ENCODE data around the gene ADAMTS13. TPM values are rescaled to one million over a fixed set of nuclear protein-coding genes. Genes with fewer than 3 reads are reported as not detected.

The ADAMTS13 gene
- total RNA-seq, 2 experiments from 2014 or later = 2.3 to 3.0 TPM

DNA sequence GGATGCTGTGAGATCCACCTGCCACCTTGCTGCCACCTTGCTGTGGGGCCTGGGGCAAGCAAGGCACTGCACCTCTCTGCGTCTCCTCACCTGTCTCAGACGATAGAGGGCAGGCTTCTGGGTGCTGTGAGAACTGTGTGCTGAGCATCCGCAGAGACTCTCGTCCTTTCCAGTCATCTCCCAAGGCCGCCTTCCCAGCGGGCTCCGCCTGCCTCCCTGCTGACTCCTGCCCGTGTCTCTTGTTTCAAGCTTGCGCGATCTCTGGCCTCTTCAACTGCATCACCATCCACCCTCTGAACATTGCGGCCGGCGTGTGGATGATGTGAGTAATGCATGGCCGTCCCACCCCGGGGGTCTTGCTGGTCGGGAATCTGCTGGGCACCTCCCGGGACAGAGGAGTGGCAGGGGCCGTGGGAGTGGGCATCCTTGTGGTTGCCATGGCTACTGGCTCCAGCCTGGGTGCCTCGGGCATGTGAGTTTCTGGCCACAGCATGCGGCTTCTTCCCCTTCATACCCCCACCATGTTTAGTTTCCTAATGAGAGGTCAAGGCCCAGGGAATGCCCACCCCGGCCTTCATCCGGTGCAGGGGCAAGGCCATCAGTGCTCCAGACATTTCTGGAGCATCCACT is 41.2 kb downstream of the ADAMTS13 start:
- CTCF ChIA-PET = interaction anchor here (1.3 kb wide), 1 partner anchor 13 kb away, joined by 4 read pairs; no protein-coding TSS in a partner anchor

DNA sequence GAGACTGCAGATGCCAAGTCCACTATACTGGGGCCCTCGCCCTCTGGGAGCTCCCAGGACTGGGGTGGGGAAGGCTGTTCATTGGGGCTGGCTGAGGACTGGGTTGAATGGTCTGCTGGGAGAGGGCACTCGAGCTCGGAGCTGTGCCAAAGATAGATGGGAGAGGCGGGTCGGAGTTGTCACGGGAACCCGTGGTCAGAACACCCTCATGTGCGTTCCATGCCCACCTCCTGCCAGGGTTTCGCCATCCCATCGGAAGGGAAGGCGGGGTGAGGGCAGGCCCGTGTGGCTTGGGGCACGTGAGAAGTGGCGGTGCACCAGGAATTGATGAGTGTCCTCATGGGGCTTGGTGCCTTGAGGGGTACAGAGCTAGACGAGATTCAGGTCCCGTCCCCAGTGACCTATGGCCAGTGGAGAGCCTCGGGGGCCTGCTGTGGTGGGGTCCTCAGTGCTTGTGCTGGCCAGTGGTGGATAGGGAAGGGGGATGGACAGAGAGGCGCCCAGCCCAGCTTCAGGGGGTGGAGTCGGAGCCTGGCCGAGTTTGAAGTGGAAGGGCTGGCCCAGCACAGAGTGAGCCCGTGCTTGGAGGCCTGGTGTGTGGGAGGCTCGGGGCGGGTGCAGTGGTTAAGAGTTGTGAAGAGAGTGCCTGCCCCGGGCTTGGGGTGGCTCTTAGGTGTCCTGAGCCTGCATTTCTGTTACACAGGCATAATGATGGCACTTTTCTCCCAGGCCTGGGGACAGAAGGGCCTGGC is 41.9 kb downstream of the ADAMTS13 start:
- H3K4me1 Mint-ChIP-seq = peaks cover 2% of the 10 kb centered on the region
- H3K27me3 Mint-ChIP-seq = peaks cover 6% of the 10 kb centered on the region
- H3K36me3 Mint-ChIP-seq (ENCODE audit: low read depth) = no peaks in the 10 kb centered on the region
- H3K27ac Mint-ChIP-seq = no peak overlapping the region
- ChIA-PET POLR2A (no interaction called here), CTCF (no interaction called here)
- H3K9me3 Mint-ChIP-seq = no peaks in the 10 kb centered on the region
- DNase-seq = no peak
- no peak overlapping the region for H3K4me3 Mint-ChIP-seq

More for the DNA sequence above, 41.2 kb downstream of the ADAMTS13 start:
- Mint-ChIP-seq H3K27ac (no peak overlapping the region), H3K27me3 (peaks cover 6% of the 10 kb centered on the region), H3K9me3 (no peaks in the 10 kb centered on the region), H3K4me1 (peaks cover 2% of the 10 kb centered on the region), H3K4me3 (no peak overlapping the region), H3K36me3 (ENCODE audit: low read depth) (no peaks in the 10 kb centered on the region)
- no peak for DNase-seq
- POLR2A ChIA-PET = no interaction called here

DNA sequence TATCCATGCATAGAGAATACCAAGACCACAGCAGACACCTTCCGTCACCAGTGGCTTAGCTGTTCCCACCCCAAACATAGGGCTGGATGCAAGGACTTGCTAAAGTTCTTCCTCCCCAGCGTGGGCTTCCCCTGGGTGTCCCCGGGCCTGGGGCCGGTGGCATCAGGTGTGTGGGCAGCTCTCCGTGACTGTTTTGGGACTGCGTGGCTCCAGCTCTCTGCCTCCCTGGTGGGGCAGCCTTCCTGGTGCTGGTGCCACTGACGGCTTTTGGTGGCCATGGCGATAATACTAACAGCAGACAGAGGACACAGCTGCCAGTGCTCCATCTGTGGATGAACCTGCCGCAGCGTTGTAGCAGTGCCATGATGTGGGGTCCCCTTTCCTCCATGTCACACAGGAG is 42.5 kb downstream of the ADAMTS13 start:
- no peaks in the 10 kb centered on the region for H3K36me3 Mint-ChIP-seq (ENCODE audit: low read depth)
- H3K27me3 Mint-ChIP-seq = peaks cover 6% of the 10 kb centered on the region
- H3K27ac Mint-ChIP-seq = no peak overlapping the region
- H3K4me3 Mint-ChIP-seq = no peak overlapping the region
- ChIA-PET CTCF (no interaction called here), POLR2A (no interaction called here)
- DNase-seq = no peak
- H3K9me3 Mint-ChIP-seq = no peaks in the 10 kb centered on the region
- H3K4me1 Mint-ChIP-seq = peaks cover 2% of the 10 kb centered on the region

DNA sequence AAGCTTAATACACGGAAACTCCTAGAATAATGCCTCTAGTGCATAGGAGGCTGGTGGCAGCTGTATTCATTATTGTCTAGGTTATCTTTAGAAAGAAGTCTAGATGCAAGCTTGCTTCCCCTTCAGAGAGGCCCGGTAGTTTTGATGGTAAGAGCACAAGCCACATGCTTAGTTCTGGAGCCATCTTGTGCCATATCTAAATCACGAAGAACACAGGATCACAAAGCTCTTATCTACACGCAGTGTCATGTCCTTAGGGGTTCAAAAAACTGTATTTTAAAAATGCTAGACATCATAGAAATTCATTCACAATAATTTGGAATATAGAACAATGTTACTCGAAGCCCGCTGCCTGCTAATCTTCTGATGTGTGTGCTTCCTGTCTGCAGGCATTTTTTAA is 43.8 kb downstream of the ADAMTS13 start:
- no peak overlapping the region for H3K27ac Mint-ChIP-seq
- no peaks in the 10 kb centered on the region for H3K9me3 Mint-ChIP-seq
- POLR2A ChIA-PET = no interaction called here
- H3K4me1 Mint-ChIP-seq = no peaks in the 10 kb centered on the region
- peaks cover 6% of the 10 kb centered on the region for H3K27me3 Mint-ChIP-seq
- no peaks in the 10 kb centered on the region for H3K36me3 Mint-ChIP-seq (ENCODE audit: low read depth)
- H3K4me3 Mint-ChIP-seq = no peak overlapping the region
- CTCF ChIA-PET = no interaction called here
- no peak for DNase-seq

DNA sequence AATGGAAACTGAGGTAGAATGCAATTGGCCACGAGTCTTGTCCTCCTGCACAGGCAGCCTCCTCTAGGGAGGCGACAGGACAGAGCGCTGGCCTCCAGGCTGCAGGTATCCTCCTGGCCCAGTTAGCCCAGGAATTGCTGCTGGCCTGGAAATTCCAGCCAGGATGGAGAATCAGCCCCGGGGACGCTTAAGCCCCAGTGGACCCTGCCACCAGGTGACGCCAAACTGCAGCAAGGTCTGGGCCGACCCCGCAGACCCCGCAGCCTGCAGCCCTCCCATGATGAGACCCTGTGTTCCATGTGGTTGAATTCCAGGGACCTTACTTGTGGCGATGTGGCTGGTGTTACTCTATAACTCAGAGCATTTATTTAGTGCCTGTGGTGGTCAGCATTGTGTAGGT is 44.9 kb downstream of the ADAMTS13 start:
- no peak overlapping the region for H3K27ac Mint-ChIP-seq
- H3K9me3 Mint-ChIP-seq = no peaks in the 10 kb centered on the region
- H3K36me3 Mint-ChIP-seq (ENCODE audit: low read depth) = no peaks in the 10 kb centered on the region
- H3K4me3 Mint-ChIP-seq = no peak overlapping the region
- ChIA-PET POLR2A (no interaction called here), CTCF (interaction anchor here (1.2 to 1.4 kb wide), 2 partner anchors 15 to 24 kb away, joined by 3 read pairs; no protein-coding TSS in a partner anchor)
- no peak for DNase-seq
- H3K4me1 Mint-ChIP-seq = no peaks in the 10 kb centered on the region
- H3K27me3 Mint-ChIP-seq = no peaks in the 10 kb centered on the region

DNA sequence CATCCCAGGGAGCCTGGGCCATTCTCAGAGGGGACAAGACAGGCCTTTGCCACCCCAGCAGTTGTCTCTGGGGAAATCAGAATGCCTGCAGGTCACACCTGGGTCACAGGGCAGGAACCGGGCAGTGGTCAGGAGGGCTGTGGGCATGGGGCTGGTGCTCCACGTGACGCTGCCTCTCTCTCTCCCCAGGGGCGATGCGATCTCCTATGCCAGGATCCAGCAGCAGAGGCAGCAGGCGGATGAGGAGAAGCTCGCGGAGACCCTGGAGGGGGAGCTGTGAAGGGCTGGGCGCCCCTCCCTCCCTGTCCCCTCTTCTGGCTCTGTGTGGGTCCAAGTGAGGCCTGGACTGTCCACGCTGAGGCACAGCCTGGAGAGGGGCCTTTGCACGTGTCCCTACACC is 46.2 kb downstream of the ADAMTS13 start:
- no peaks in the 10 kb centered on the region for H3K36me3 Mint-ChIP-seq (ENCODE audit: low read depth)
- no peaks in the 10 kb centered on the region for H3K9me3 Mint-ChIP-seq
- ChIA-PET POLR2A (no interaction called here), CTCF (interaction anchor here (0.6 to 1.4 kb wide), 3 partner anchors 14 to 562 kb away, joined by 3 read pairs; no protein-coding TSS in a partner anchor)
- H3K4me1 Mint-ChIP-seq = no peaks in the 10 kb centered on the region
- no peak overlapping the region for H3K4me3 Mint-ChIP-seq
- DNase-seq = no peak
- H3K27ac Mint-ChIP-seq = no peak overlapping the region
- H3K27me3 Mint-ChIP-seq = no peaks in the 10 kb centered on the region

DNA sequence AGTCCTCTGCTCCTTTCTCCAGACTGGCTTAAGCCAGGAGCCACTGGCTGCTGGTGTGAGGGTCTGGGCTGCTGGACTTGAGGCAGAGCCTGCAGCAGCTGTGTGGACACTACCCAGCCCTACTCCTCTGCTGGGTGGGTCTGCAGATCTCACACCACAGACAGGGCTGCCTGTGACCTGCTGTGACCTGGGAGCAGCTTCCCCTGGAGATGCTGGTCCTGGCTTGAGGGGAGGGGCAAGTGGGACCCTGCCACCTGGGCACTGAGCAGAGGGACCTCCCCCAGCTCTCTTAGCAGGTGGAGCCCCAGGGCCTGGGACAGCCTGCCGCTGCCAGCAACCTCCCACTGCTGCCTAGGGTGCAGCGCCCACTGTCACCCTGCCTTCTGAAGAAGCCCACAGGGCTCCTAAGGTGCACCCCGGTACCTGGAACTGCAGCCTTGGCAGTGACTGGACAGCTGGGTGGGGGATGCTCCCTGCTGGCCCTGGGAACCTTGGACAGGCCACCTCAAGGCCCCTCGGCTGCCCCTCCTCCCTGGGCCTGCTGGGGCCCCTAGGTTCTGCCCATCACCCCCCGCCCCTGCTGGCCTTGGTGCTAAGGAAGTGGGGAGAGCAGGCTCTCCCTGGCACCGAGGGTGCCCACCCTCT is 46.7 kb downstream of the ADAMTS13 start:
- H3K4me3 Mint-ChIP-seq = no peak overlapping the region
- H3K9me3 Mint-ChIP-seq = no peaks in the 10 kb centered on the region
- no peaks in the 10 kb centered on the region for H3K27me3 Mint-ChIP-seq
- POLR2A ChIA-PET = no interaction called here
- no peak for DNase-seq
- H3K27ac Mint-ChIP-seq = no peak overlapping the region
- no peaks in the 10 kb centered on the region for H3K36me3 Mint-ChIP-seq (ENCODE audit: low read depth)
- CTCF ChIA-PET = interaction anchor here (0.6 kb wide), 1 partner anchor 561 kb away, joined by 3 read pairs; no protein-coding TSS in a partner anchor
- H3K4me1 Mint-ChIP-seq = peaks cover under 1% of the 10 kb centered on the region

DNA sequence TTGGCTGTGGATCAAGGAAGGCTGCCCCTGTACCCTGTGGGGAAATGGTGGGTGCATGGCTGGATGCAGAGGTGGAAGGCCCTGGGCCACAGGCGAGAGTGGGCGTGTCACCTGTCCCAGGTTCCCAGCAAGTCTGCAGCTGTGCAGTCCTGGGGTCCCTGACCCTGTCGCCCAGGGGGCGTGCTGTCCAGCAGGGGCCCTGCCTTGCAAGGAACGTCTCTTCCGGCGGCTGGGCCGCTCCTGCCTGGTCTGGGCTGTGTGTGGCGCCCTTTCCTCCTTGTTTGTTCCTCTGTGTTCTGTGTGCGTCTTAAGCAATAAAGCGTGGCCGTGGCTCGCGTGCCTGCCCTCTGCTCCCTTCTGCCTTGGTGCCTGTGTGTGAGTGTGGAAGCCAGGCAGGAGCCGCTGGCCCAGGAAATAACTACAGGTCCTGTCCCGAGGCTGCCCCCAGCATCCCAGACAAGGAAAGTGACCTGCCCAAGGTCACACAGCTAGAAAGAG is 48.3 kb downstream of the ADAMTS13 start:
- CTCF ChIA-PET = no interaction called here
- H3K4me1 Mint-ChIP-seq = peaks cover 5% of the 10 kb centered on the region
- POLR2A ChIA-PET = no interaction called here
- DNase-seq = no peak
- H3K36me3 Mint-ChIP-seq (ENCODE audit: low read depth) = no peaks in the 10 kb centered on the region
- no peak overlapping the region for H3K4me3 Mint-ChIP-seq
- H3K27me3 Mint-ChIP-seq = no peaks in the 10 kb centered on the region
- H3K9me3 Mint-ChIP-seq = no peaks in the 10 kb centered on the region
- H3K27ac Mint-ChIP-seq = no peak overlapping the region

DNA sequence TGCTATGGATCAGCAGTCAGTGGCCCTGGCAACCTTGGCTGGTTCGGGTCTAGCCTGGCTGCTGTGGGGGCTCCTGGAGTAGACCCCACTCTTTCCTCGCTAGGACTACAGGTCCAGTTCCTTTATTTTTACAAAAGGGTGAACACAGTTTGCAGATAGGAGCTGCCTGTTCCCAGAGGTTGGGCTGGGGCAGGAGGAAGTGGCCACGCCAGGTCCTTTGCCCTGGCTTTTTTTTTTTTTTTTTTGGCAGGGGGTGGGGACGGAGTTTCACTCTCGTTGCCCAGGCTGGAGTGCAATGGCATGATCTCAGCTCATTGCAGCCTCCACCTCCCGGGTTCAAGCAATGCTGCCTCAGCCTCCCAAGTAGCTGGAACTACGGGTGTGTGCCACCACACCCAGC is 48.8 kb downstream of the ADAMTS13 start:
- no peaks in the 10 kb centered on the region for H3K9me3 Mint-ChIP-seq

DNA sequence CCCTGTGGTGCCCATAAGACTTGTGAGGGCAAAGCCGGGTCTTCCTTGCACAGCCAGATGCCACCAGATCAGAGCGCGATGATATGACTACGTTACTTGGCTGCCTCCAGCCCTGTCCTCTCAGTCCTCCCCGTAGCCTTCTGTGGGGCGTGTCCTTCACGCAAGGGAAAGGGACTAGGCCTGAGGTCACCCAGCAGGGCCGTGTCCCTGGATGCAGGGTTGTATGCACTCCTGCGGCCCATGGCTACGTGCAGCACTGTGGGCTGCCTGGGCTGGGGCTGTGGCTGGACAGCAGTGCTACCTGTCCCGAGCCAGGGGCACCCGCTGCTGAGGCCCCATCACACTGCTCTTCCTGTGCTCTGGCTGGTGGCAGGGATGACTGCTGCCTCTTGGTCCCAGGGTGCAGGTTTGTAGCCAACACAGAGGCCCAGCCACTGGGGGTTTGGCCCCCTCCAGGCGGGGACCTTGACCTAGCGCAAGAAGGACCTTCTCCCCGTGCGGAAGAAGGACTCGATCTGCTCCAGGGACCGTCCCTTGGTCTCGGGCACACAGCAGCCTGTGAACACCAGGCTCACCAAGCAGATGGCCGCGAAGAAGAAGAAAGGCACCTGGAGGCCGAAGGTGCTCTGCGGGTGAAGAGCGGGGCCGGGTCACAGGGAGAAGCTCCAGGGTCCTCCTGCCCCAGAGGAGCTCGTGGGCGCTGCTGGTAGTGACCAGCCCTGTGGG is 49.5 kb downstream of the ADAMTS13 start:
- POLR2A ChIA-PET = no interaction called here
- Mint-ChIP-seq H3K4me1 (peaks cover 5% of the 10 kb centered on the region), H3K4me3 (no peak overlapping the region), H3K27me3 (no peaks in the 10 kb centered on the region), H3K36me3 (ENCODE audit: low read depth) (no peaks in the 10 kb centered on the region), H3K9me3 (no peaks in the 10 kb centered on the region), H3K27ac (no peak overlapping the region)
- DNase-seq = no peak
- CTCF ChIA-PET = no interaction called here

More for the DNA sequence above, 48.8 kb downstream of the ADAMTS13 start:
- ChIA-PET POLR2A (no interaction called here), CTCF (no interaction called here)
- H3K27ac Mint-ChIP-seq = no peak overlapping the region
- H3K36me3 Mint-ChIP-seq (ENCODE audit: low read depth) = no peaks in the 10 kb centered on the region
- no peak overlapping the region for H3K4me3 Mint-ChIP-seq
- H3K27me3 Mint-ChIP-seq = no peaks in the 10 kb centered on the region
- no peak for DNase-seq
- H3K4me1 Mint-ChIP-seq = peaks cover 5% of the 10 kb centered on the region

DNA sequence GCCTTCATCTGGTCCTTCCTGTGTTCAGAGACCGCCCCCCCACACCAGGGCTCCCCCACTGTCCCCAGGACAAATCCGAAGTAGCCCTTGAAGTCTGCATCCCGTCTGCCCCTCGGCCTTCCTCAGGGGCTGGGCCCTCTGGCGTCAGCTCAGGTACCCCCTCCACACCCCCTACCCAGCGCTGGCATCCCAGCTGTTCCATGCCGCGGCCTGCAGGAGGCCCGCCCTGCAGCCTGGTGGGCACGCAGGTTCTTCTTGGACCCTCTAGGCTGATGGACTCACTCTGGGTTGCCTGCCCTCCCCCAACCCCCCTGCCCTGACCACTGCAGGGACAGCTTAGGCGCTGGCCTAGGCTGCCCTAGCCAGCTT is 50.1 kb downstream of the ADAMTS13 start:
- Mint-ChIP-seq H3K4me1 (peaks cover 5% of the 10 kb centered on the region), H3K27ac (no peak overlapping the region), H3K36me3 (ENCODE audit: low read depth) (no peaks in the 10 kb centered on the region), H3K9me3 (no peaks in the 10 kb centered on the region), H3K4me3 (no peak overlapping the region), H3K27me3 (no peaks in the 10 kb centered on the region)
- ChIA-PET POLR2A (no interaction called here), CTCF (no interaction called here)
- DNase-seq = no peak

DNA sequence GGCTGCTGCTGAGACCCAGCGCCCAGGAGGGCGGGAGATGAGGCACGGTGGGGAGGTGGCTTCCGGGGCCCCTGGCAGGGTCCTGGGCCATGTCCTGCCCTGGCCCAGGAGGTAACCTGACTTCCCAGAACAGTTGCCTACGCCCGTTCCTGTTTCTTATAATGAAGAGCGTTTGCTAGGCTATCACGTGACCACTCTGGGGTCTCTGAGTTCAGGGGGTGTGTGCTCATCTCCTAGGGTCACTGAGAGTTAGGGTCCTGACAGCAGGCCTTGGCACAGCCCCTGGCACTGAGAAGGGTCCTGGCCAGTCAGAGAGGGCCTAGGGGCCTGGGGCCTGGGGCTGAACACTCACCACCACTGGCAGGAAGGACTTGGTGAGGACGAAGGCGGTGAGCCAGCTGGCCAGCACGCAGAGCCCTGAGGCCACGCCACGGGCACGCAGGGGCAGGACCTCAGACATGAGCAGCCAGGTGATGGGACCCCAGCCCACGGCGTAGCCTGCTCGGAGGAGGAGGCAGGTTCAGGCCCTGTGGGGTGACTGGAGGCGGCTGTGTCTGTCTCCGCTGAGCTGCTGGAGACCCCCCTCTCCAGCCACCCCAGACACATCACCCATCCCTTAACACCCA is 50.7 kb downstream of the ADAMTS13 start:
- Mint-ChIP-seq H3K4me1 (peaks cover 5% of the 10 kb centered on the region), H3K36me3 (ENCODE audit: low read depth) (no peaks in the 10 kb centered on the region), H3K27me3 (peaks cover 2% of the 10 kb centered on the region), H3K27ac (no peak overlapping the region), H3K9me3 (no peaks in the 10 kb centered on the region), H3K4me3 (no peak overlapping the region)
- ChIA-PET POLR2A (no interaction called here), CTCF (no interaction called here)
- no peak for DNase-seq

All from activated CD4-positive, alpha-beta T cell treated with anti-CD3 and anti-CD28 coated beads, Interleukin-2, amount 10 ng/mL, durations not matched to agents 7 days and 5 days (primary cell).